HG02759 (cell line): ENCODE results near the gene TTLL12.
A peak's percentile ranks its signal among the peaks of the same experiment; 100 is the strongest.

Experiments
- ATAC-seq: cut with Tn5 transposase; IDR thresholded peaks from one replicate; pipeline ENCODE4 v1.9.1; 2021; ENCODE audit warnings: mild to moderate bottlenecking, moderate library complexity; ENCODE audit not compliant: unreplicated experiment

Gene TTLL12

GRCh38 chr22:43200555-43200954, 13.6 kb upstream of the TTLL12 start:
- no peak for ATAC-seq

- ATAC-seq, result no peak
These were observed 13.1 kb upstream of the TTLL12 start for GRCh38 chr22:43200031-43200430.

GRCh38 chr22:43199541-43199940, 12.6 kb upstream of the TTLL12 start:
- ATAC-seq, result no peak

DNA sequence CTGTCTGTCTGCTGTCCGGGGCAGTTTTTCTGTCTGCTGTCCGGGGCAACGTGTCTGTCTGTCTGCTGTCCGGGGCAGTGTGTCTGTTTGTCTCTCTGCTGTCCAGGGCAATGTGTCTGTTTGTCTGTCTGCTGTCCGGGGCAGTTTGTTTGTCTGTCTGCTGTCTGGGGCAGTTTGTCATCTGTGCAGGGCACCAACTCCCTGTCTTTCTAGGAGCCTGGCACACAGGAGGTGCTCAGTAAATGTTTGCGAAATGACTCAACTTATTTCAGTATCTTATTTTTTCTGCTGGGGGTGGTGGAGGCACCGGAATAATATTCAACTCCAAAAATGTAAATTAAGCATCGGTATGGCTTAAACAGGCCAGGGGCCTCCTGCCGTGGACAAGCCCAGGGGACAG, 12.0 kb upstream of the TTLL12 start:
- ATAC-seq, result no peak

GRCh38 chr22:43198126-43198525, 11.2 kb upstream of the TTLL12 start:
- no peak for ATAC-seq

DNA sequence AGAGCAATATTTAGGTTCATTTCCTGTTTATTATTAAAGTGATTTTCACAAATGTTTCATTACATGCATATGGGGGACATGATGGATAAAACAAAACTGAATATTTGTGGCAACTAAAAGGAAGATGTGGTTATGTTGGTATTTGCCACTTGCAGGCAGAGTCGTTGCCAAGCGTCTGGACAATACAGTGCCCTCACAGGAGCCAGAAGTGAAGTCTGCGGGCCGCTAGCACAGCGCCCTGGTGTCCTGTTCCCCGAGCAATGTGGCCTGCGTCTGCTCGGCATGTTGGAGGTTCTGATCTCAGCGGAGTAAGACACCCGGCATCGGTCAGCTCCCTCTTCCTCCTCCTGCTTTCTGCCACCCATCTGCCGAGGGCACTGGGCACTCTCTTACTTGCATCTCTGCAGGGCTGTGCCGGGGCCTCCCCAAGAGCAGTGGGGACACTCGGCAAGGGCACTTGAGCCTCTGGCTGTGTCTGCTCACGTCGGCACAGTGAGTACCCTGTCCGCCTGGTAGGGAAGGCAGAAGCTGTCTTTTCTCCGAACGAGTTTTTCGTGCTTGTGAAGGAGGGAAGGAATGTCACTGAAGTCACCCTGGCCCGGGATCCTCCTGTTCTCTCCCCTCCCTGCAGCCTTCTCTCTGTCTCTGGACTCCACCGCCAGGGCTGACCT, 10.5 kb upstream of the TTLL12 start:
- no peak for ATAC-seq

- ATAC-seq, result no peak
These were observed 4.9 kb upstream of the TTLL12 start for GRCh38 chr22:43191831-43192230.

DNA sequence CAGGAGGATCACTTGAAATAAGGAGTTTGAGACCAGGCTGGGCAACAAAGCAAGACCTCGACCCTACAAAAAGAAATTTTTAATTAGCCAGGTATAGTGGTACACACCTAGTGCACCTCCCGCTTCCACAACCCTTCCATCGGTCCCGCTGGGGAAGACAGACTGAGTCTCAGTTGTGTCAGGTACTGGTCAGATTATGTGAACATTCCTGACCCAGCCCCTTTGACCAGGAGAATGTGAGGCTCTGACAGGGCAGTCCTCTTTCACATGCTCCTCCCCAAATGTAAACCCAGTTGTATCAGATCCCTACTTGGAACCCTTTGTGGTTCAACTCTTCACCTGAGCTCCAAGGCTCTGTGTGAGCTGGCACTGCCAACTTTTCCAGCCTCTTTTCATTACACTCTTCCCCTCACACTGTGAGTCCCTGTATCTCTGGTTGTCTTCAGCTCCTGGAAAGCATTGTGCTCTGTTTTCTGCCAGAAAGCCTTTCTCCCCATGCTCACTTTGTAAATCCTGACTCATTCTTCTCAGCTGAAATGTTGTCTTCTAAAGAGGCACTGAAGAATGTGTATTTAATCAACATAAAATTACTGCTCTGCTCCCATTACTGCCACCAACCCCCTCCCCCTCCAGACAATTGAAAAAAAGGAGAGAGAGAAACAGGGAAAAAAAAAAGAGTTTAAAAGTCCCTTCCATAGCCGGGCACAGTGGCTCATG, 2.1 kb upstream of the TTLL12 start:
- no peak for ATAC-seq

DNA sequence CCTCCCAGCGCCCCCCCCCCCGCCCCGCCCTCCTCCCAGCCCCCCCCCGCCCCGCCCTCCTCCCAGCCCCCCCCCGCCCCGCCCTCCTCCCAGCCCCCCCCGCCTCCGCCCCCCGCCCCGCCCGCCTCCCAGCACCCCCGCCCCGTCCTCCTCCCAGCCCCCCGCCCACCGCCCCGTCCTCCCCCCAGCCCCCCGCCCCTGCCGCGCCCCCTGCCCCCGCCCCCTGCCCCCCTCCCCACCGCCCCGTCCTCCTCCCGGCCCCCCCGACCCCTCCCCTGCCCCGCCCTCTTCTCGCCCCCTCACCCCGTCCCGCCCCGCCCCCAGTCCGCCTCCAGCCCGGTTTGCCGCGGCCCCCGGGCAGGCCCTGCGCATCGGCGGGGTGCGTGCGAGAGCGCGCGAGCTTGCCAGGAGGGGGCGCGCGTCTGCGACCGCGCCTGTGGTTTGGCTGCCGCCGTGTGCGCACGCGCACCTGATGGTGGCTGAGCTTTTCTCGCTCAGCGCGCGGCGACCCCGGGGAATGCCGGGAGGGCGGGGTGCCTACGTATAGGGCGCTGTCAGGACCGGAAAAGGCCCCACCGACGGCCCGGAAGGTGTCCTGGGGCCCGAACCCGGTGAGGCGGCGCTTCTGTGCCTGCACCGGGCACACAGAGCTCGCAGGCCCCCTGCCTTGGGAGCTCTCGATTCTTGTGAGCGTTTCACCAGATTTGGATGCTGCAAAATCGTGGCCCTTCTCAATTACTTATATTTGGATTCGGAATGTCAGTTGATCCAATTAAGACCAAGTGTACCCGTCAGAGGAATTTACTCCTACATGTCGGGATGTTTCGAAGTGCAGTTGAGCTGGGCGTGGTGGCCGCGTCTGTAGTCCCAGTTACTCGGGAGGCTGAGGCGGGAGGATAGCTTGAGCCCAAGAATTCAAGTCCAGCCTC, 501 bp upstream of the TTLL12 start:
- ATAC-seq, result peak; percentile 90

GRCh38 chr22:43185860-43186261, 1.1 kb downstream of the TTLL12 start:
- ATAC-seq, result no peak

GRCh38 chr22:43183496-43184277, 3.2 kb downstream of the TTLL12 start:
- ATAC-seq, result no peak

DNA sequence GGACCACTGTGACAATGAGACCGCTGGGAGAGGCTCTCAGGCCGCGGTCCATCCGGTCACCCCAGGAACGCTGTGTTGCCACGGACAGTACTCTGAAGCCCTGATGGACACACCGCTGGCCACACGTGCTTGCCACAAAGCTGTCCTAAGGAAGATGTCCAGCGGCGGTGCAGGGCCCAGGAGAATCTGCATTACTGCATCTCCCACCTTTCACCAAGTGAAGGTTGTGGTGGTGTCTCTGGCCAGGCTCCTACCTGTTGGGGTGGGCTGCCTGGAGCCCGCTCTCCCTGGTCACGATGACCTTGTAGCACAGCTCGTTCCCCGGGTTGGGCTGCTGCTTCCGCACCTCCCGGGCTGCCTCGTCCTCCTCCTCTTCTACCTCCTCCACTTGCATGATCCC, 4.2 kb downstream of the TTLL12 start:
- ATAC-seq, result no peak

- no peak for ATAC-seq
These were observed 4.8 kb downstream of the TTLL12 start for GRCh38 chr22:43182118-43182517.

DNA sequence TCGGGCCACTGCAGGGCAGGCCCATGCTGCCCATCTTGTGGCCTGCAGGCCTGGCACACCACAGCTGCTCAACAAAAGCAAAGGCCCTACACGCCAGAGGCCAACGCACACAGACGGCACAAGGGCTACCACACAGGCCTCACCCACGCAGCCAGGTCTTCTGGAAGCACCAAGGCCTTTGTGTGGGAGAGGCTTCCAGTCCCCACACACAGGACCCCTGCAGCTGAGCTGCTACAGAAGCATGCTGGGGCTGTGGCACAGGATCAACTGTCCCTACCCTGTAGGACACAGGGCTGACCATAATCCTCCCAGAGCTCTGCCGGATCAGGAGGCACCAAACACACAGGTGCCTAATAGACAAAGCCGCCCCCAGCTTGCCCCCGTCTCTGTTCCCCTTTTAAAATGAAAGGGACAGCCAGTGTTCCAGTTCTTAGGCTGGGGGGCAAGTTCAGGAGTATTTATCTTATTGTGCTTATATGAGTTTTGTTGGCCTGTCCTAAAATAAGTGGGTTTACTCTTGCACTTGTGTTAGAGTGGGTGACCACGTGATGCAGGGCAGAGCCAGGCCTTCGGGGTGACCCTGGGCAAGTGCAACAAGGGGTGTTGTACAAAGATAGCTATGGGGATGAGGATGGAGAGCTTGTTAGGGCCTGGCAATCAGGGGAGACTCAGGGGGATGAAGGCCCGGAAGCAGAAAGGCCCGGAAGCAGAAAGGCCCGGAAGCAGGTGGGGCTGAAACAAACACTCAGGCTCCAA, 5.4 kb downstream of the TTLL12 start:
- no peak for ATAC-seq

DNA sequence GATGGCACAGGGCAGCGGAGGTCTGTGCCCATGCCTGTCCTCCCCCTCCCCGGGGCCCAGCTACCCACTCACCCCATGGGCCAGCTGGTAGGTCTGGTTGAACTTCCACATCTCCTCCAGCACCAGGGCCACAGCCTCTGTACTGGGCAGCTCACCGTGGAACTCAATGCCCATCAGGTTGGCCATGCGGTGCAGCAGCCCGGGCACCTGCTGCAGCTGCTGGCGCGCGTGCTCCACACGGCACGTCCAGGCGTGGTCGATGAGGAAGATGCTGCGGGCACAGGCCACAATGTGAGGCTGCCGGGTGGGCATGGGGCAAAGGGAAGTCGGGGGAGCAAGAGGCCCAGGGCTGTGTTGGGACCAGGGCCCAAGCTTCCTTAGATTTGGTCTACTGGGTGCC, 6.3 kb downstream of the TTLL12 start:
- ATAC-seq, result no peak

DNA sequence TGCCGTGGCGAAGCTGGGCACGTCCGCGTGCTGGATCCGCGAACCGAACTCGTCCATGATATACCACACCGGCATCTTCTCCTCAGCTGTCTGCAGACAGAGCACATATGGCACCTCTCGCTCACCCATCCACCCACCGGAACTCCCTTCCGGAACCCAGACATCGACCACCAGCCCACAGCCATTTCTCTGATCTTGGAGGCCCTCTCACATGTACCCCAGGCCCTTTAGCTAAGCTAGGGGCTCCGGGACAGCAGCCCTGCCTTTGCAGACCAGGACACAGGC, 7.1 kb downstream of the TTLL12 start:
- ATAC-seq, result no peak

DNA sequence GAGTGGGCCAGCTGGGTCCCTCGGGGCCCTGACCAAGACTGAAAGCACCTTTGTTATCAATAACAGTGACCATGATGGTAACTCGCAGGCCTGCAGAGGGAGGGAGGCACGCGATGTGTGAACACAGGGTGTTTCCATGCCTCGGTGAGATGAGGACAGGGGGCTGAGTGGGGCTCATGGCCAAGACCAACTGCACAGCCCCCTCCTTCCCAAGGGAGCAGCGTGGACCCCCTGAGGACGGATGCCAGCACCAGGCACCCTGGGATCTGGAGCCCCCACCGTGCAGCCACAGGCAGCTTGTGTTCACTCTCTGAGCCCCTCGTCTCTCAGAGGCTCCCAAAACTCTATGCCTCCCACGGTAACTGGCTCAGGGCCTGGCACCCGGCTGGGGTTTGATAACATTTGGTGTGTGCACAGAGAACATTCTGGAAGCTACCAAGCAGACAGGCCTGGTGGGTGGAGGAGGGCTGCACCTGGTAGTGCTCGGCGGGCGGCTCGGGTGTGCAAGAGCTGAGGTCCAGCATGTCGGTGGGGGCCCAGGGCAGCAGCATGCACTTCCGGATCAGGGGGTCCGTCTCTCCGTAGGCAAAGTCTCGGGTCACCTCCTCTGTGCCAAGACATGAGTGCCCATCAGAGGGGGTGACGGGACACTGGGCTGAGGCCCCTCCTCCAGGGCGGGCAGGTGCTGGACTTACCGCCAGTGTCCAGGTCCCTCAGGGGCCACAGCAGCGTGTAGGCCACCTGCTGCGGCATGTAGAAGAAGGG, 7.6 kb downstream of the TTLL12 start:
- no peak for ATAC-seq

DNA sequence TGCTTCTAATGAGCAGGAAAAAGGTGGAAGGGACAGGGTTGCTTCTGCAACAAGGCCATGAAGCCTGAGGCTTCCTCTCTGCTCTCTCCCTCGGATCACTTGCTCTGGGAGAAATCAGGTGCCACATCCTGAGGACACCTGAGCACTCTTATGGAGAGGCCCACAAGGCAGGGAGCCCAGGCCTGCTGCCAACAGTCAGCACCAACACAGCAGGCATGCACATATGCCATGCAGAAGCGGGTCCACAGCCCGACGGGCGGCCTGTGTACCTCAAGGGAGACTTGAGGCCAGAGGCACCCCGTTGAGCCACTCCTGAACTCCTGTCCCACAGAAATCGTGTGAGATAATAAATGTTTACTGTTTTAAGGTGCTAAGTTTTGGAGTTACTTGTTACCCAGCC, 9.5 kb downstream of the TTLL12 start:
- ATAC-seq, result no peak

GRCh38 chr22:43176090-43176489, 10.8 kb downstream of the TTLL12 start:
- ATAC-seq, result no peak
